Myocyte (in vitro differentiated cells): Measurements from ENCODE around the gene ARHGAP44. TPM values are rescaled to one million over a fixed set of nuclear protein-coding genes. Genes with fewer than 3 reads are reported as not detected.
"Not testable (repeated sequence)": the region's sequence is repeated elsewhere in the genome, so short reads cannot be mapped to it uniquely, and the experiment has no call there.

Source experiments
- DNase-seq: peaks from one replicate; pipeline ENCODE4 v3.0.0-alpha.2; 2012; ENCODE audit warnings: low read depth
- total RNA-seq: library from RNA; depleted of rRNA; stranded (reverse); fragments of >200 nt; gene quantifications from 2 replicates; pipeline ENCODE4 v1.2.3, GENCODE V29; 2014

ARHGAP44 gene
- total RNA-seq, 1 donor from 2014 or later = 0.05 TPM

- no peak for DNase-seq
Observed at GRCh38 chr17:12815642-12816141, 26.4 kb downstream of the ARHGAP44 start.

DNA sequence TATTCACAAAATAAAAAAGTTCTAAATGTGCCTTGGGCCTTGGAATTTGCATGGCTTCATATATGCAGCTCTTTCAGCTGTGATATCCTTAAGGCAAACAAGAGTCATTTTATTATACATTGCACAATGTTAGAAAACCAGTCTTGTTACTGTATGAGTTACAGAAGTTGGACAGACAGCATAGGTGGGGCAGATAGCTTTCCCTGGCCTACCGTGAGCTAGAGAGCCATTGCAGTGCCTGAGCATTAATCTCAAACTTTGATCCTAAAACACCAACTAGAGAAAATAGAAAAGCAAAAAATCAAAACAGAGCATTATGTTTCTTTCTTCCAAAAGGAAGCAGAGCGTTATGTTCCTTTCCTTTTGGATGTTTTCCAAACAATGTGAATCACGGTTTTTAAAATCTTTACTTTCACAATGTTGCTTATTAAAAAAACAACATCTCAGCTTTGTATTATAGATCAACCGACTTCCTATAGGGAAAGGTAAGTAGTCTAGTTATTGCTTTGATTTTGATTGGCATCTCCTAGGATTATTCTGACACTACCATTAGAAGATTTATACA is 32.2 kb downstream of the ARHGAP44 start:
- no peak for DNase-seq

DNA sequence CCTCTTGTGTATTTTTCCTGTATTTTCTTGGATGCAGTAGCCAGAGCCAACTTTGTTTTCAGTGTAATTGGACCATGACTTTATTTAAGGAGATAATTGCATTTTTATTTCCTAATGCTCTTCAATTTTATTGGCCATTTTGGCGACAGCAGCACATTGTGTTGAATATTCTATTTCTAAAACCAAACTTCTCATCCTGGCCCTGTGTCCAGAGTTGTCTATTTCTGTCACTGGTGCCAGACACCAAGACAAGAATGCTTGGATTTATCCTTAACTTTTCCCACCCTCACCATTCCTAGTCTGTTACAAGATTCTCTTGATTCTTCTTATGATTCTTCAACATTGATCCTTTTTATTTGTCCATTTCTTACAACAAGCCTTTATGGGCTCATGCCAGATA is 37.1 kb downstream of the ARHGAP44 start:
- DNase-seq = no peak

DNA sequence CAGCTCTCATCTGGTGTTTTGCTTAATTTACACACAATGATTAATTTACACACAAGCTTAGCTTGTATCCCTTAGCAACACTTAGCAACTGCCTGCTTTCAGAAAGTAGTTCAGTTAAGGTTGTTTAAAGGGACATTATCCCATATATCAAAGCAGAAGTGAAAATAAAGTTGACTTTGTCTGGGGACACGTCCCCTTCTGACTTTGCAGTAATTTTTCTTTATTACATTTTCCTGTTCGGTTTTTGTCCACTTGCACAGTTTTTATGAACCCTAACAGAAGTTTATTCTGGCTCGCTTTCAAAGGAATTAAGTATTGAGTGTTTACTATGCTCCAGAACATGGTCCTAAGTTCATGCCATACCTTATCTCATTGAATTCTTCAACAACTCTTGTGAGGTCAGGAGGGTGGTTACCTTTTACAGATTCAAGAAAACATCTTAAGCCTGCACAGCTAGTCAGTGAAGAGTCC is 41.5 kb downstream of the ARHGAP44 start:
- no peak for DNase-seq

GRCh38 chr17:12831839-12832238 is 42.5 kb downstream of the ARHGAP44 start:
- DNase-seq = no peak

GRCh38 chr17:12839042-12839441 is 49.7 kb downstream of the ARHGAP44 start:
- DNase-seq = no peak

GRCh38 chr17:12842936-12843335 is 53.6 kb downstream of the ARHGAP44 start:
- no peak for DNase-seq

- DNase-seq = no peak
Observed at GRCh38 chr17:12850996-12851395, 61.7 kb downstream of the ARHGAP44 start.

GRCh38 chr17:12851901-12852435 is 62.7 kb downstream of the ARHGAP44 start:
- DNase-seq = no peak

DNA sequence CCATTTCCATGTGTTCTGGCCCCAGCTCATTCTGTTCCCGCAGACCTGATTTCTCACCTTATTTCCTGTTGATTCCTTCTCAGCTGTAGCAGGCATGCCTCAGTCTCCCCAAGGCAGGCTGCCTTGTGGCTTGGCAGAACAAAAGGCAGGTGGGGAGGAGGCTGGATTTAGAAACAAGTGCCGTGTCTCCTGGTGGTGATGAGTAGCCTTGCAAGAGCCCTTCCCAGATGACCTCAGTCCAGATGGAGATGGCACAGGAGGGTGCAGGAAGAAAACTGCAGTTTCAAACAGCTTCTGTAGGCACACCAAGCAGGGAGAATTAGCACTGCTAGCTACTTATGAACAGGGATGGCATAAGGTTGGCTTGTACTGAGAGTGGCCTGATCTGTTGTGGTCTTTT is 64.6 kb downstream of the ARHGAP44 start:
- no peak for DNase-seq

GRCh38 chr17:12856416-12856815 is 67.1 kb downstream of the ARHGAP44 start:
- no peak for DNase-seq

GRCh38 chr17:12857592-12857991 is 68.3 kb downstream of the ARHGAP44 start:
- DNase-seq = no peak

DNA sequence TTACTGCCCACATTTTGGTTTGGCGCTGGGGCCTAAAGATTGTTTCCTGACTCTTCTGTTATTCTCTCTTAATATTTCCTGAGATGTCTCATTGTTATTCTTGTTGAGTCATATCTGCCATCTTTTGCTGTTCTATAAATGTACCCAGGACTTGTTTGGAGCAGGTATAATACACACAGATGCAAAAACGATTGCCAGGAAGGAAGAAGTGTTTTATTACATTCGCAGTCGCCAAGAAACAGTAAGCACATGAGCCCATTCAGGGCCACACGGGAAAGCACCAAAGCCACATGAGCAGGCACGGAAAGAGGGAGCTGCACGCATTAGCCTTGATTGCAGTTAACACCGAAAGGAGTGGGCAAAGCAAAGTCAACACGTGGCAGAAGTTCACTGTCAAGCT is 70.2 kb downstream of the ARHGAP44 start:
- no peak for DNase-seq

GRCh38 chr17:12865769-12866168 is 76.5 kb downstream of the ARHGAP44 start:
- DNase-seq = no peak

DNA sequence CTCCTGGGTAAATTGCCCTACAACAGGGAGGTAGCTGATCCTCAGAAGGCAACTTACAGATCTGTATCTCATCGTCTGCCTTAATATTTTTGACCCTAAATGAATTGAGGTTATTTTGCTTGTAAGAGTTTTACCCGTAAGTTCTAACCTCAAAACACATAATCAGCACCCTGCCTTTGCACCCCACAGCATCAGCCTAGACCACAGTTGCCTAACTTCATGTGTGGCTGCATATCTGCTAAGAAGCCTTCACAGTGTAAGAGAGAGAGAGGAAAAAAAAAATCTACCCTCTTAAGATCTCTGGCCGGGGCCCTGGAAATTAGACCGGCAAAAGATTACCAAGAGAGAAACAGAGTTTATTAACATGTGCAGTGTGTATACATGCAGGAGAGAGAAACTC is 76.9 kb downstream of the ARHGAP44 start:
- DNase-seq = no peak

DNA sequence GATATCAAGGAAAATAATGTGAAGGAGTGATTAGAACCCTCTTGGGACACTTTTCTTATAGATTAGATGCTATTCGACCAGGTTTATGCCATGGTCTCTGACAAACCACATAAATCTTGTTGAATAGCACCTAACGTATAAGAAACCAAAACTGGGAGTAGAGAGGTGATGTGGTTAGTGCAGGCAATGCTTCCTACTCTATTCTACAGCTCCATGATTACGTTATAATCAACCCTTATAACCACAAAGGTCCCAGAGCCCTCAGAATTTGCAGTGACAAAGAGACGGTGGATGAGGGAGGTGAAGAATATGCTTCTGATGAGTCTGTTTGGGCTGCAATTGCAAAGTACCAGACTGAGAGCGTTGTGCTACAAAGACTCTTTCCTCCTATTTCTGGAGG is 78.4 kb downstream of the ARHGAP44 start:
- no peak for DNase-seq

DNA sequence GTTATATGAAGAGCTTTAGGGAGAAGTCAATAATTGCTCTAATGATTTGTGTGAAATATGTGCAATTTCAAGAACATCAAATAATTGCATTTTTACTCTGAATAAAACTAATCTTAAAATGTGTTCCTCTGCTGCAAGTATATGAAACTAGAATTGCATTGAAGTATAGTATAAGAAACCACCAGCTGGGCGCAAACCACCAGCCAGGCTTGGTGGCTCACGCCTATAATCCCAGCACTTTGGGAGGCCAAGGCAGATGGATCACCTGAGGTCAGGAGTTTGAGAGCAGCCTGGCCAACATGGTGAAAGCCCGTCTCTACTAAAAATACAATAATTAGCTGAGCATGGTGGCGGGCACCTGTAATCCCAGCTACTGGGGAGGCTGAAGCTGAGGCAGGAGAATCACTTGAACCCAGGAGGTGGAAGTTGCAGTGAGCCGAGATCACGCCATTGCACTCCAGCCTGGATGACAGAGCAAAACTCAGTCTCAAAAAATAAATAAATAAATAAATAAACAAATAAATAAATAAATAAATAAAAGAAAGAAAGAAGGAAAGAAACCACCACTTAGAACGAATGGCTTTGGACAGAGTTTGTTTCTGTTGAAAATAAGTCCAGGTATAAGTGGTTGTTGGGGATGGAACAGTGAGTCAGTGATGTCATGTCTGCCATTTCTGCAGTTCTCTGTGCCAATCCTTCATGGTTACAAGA is 84.3 kb downstream of the ARHGAP44 start:
- not testable (repeated sequence) for DNase-seq

DNA sequence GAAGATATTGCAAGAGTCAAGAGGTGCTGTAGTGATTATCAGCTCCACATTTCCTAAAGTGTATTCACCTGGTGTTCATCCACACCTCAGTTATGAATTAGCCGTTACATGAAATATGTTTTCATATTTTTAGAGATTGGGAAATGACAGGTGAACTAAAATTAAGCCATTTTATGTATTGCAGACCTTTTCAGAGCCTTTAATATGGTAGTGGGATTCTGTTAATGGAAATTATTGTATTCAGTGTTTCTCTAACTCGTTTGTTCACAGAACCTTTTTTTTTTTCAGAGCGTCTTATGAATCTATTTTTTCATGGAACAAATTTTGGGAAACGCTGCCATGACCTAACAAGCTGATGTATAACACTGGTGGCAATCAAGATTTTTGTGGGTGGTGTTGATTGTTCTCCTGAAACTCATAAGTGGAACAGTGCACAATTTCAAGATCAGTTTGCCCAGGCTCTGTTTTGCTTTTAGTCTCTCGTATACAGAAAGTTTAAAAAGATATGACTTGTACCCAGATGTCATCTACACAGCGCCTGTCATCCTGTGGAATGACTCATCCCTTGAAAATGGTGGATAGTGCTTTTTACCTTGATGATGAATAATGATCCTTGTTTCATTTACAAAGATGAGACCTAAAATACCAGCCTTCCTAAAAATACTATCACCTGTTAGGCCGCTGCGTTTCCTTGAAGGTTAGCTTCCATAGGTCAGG is 88.8 kb downstream of the ARHGAP44 start:
- no peak for DNase-seq

GRCh38 chr17:12879096-12879495 is 89.8 kb downstream of the ARHGAP44 start:
- DNase-seq = not testable (repeated sequence)

DNA sequence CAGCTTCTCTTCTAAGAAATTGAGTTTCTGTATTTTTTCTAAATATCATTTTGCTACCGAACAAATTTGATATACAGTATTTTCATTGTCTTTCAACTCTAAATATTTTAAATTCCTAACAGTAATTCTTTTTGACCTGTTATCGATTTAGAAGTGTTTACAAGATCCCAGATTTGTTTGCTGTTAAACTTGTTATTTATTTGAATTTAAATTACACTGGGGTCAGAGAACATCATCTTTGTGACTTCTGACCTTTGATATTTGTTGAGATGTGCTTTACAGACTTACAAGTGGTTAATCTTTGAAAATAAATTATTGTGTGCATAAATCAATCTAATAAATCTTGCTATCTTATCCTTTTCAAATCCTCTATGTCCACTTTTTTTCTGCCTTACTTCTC is 94.2 kb downstream of the ARHGAP44 start:
- DNase-seq = no peak

DNA sequence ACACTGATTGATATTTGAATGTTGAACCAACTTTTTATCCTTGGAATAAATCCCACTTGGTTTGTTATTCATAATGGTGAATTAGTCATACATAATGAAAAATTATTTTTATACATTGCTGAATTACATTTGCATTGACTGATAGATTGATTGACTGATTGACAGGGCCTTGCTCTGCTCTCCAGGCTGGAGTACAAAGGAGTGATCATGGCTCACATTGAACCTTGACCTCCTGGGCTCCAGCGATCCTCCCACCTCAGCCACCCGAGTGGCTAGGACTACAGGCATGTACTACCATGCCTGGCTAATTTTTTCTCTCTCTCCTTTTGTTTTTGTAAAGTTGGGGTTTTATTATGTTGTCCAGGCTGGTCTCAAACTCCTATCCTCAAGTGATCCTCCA is 97.8 kb downstream of the ARHGAP44 start:
- DNase-seq = no peak

DNA sequence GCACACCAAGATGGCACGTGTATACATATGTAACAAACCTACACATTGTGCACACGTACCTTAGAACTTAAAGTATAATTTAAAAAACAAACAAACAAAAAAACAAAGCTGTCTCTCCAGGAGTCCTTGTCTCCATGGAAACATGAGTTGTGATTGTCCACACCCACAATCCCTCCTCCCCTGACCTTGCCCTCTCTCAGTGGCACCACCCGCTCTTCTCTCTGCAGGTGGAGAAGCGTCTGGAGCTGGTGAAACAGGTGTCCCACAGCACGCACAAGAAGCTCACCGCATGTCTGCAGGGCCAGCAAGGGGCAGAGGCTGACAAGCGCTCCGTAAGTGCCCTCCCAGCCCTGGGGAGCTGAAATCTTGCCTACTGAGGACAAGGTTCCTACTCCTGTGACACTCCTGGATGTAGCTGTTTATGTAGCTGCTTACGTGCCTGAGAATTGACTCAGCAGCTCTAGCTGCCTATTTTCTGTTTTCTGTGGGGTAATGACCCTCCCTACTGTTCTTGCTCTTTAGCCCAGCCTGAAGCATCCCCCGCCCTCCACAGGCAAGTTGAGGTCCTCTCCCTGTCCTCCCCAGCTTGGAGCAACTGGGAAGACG is 107.0 kb downstream of the ARHGAP44 start:
- no peak for DNase-seq
